Measurements from ENCODE around the gene G3BP1. TPM values are rescaled to one million over a fixed set of nuclear protein-coding genes. Genes with fewer than 3 reads are reported as not detected.
A peak's percentile ranks its signal among the peaks of the same experiment; 100 is the strongest.
"Not testable (repeated sequence)": the region's sequence is repeated elsewhere in the genome, so short reads cannot be mapped to it uniquely, and the experiment has no call there.

G3BP1 gene
- total RNA-seq, 1 experiment from 2014 or later, result 132 TPM

DNA sequence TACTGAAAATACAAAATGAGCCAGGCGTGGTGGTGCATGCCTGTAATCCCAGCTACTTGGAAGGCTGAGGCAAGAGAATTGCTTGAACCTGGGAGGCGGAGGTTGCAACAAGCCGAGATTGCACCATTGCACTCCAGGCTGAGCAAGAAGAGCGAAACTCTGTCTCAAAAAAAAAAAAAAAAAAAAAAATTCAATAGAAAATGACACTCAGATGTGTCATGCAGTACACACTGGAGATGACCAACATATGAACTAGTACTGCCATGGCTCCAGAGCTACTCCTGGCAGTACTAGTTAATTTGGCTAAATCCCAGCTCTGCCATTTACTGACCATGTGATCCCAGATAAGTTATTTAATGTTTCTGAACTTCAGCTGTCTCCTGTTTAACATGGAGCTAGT, 20.7 kb upstream of the G3BP1 start:
- DNase-seq (ENCODE audit: low spot score), result no peak
- in situ Hi-C loops (cut with HindIII; ENCODE audit: low sequenced_read_pairs), result no loop called here

DNA sequence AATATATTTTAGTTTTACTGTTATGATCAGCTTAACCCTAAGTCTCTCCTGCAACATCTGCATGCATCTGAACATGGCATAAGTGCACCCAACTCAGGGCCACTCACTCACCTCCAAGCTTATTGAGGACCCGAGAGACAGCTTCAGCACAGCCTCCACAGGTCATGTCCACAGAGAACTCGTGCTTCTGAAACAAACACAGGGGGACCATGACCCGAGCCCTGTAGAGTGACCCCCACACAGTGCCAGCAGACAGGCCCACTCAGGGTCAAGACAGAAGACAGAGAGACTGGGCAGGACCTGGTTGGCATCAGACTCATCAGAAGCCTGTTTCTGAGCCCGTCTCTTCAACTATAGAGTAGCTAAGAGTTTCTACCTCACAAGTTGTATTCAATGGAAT, 20.2 kb upstream of the G3BP1 start:
- DNase-seq (ENCODE audit: low spot score), result no peak
- in situ Hi-C loops (cut with HindIII; ENCODE audit: low sequenced_read_pairs), result no loop called here

DNA sequence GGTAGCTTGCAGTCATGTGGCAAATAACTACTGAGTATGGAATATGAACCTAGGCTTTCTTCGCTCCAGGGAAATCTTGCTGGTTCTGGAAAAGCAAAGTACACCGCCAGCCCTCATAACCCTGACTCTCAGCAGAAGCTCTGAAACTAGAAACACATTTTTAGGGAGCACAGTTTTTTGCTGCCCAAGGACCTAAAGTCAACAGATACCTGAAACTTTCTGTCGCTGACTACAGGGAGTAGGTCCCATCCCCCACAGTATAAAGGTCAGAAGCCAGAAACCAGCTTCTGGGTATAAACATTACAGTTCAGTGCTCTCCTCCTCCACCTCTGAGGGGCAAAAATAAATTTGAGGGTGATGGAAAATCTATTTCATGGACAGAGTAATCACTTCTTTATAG, 16.4 kb upstream of the G3BP1 start:
- DNase-seq (ENCODE audit: low spot score), result no peak
- in situ Hi-C loops (cut with HindIII; ENCODE audit: low sequenced_read_pairs), result no loop called here

DNA sequence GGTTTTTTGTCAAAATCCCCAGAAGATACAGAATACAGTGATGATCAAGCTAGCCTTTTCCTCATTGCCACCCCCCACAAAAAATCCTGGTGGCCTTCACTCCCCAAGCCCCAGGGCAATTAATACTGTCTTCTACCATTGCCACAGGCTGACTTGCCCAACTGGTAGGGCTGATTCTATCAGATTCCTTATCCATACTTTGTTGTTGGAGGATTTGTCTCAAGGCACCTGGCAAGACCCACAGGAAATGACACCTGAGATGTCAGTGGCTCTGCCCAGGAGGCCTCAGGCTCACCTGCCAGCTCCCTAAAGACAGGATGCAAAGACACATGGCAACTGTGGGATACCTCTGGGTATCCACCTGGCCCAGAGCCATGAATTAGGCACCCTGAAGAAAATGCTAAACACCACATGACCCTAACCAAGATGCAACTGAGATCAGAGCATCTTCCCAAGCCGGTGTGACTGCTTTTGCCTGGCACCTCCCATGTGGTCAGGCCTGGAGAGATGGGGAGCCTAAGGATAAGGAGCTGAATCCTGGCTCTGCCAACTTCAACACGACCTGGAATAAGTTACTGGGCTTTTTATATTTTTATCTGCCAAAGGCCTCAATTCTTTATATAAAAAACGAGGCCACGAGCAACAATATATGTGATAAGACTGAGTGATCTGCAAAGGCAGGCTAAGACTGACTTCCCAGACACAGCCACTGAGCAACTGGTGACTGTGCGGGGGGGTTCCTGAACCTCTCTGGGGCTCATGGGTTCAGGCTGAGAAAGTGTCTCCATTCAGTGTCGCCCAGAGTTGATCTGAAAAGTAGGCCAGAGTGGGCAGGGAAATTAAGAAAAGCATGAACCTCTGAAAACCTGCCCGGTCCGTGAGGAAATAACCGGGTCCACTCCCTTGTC, 14.3 kb upstream of the G3BP1 start:
- in situ Hi-C loops (cut with HindIII; ENCODE audit: low sequenced_read_pairs), result no loop called here
- DNase-seq (ENCODE audit: low spot score), result peak; percentile 23

DNA sequence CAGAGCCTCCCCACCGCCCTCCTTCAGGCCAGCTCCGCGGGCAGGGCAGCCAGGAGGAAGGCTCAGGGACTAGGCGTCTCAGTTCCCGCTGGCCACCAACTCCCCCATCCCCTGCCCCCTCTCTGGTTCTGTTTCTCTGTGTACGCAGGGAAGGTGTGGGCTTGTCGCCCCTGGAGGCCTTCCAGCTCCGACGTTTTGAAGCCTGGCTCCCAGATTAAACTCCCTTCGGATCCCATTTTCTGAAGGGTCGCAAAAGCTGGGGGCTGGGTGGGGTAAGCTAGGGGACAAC, 13.7 kb upstream of the G3BP1 start:
- in situ Hi-C loops (cut with HindIII; ENCODE audit: low sequenced_read_pairs), result no loop called here
- DNase-seq (ENCODE audit: low spot score), result peak; percentile 49

DNA sequence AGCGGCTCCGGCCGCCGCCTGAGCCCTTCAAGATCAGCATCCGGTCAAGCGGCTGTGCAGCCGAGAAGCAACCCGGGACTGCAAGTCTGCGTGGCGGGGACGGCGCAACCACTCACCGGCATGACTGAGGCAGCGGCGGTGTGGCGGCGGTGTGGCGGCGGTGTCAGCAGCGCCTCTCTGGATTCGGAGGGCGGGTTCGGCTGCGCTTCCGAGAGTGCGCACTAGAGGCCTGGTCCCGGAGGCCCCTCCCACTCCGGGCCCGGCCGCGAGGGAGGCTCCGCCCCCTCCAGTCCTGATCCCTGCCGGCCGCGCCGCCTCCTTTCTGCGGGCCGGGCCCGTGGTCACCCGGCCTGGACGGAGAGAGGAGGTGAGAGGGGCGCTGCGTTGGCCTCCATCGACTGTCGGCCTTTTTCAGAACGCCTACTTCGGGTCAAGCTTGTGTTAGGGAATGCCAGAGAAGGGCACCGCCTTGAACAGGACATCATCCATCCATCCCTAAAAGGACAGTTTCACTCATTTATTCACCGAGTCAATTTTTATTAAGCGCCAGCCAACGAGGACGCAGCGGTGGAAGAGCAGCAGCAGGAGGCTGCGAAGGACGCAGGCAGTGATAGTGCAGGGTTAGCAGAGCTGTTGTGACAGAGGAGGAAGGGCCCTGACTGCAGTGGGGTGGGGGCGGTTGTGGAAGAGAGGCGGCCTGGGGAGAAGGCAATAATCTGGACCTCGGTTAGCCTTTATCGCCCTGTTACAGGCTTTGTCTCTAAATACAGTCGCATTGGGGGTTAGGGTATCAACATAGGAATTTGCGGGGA, 13.1 kb upstream of the G3BP1 start, which contains the start of gene ATOX1:
ATOX1 (minus strand) TSS at position 202 of the 812 bp plus-strand sequence; CDS start at position 122, 80 bp downstream.
- in situ Hi-C loops (cut with HindIII; ENCODE audit: low sequenced_read_pairs), result no loop called here
- peak; percentile 94 for DNase-seq (ENCODE audit: low spot score)

DNA sequence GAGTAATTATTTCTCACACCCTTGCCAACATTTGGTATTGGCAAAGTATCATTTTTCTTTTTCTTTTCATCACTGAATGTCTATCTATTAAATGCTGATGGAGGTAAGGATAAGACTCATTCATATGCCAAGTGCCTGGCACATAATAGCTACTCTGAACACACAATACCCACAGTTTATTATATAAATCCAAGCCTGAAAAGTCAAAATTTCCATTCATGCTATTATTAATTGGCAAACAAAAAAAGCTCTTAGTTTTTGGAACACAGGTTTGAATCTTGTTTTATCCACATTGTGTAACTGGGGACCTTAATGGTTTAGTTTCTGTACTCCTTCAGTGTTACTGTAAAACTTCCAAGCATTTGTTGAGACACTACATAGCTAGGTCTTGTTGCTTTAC, 7.0 kb upstream of the G3BP1 start:
- in situ Hi-C loops (cut with HindIII; ENCODE audit: low sequenced_read_pairs), result no loop called here
- DNase-seq (ENCODE audit: low spot score), result no peak

DNA sequence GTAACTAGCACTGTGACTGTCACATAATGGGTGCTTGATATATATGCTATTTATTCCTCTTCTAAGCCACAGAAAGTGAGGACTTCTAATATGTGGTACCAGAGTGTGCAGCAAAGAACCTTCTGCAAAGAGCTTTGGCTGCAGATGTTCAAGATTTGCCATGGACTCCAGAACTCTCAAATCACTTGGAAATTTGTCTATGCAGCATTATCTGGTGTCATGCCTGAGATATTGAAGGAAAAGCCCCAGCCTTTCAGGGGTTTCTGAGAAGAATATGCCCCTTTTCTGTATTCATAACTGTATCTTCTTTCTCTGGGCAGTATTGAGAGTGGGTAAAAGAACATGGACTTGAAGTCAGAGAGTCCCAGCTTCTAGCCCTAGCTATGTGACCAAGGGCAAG, 4.8 kb upstream of the G3BP1 start:
- no peak for DNase-seq (ENCODE audit: low spot score)
- in situ Hi-C loops (cut with HindIII; ENCODE audit: low sequenced_read_pairs), result no loop called here

DNA sequence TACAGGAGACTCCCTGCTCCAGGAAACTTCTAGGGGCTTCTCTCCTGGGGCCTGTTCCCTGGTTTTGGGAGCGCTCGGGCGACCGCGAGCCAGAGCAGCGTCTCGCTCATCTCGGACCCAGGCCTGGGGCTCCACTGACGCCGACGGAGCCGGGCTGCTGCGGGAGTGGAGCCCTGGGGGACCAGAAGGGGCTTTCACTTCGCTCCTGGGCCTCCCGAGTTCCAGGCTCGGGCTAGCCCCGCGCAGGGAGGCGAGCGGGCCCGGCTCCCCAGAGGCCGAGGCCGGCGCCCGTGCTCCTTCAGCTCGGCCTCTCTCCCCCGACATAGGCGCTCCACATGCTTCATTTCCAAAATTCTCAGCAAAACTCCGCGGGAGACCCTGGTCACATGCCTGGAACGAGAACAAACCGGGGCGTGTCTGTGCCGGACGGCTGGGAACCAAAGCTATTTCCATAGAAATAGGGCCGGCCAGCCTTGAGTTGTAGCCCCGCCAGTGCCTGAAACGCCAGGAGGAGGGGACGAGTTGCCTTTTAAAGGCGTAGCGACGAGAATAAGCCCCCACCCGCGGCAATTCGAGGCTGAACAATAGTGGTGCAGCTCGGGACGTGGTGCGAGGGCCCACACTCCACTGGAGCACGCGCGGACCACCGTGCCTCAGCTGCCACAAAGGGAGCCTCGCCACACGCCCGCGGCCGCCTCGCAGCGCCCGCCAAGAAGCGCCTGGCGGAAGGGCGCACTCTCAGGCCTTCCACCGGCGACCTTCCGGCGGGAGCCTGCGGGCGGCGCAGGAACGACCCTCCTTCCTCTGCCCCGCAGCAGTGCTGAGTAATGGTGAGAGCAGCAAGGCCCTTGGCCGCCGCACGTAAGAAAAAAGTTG, 1.1 kb upstream of the G3BP1 start:
- peak; percentile 86 for DNase-seq (ENCODE audit: low spot score)
- in situ Hi-C loops (cut with HindIII; ENCODE audit: low sequenced_read_pairs), result no loop called here

DNA sequence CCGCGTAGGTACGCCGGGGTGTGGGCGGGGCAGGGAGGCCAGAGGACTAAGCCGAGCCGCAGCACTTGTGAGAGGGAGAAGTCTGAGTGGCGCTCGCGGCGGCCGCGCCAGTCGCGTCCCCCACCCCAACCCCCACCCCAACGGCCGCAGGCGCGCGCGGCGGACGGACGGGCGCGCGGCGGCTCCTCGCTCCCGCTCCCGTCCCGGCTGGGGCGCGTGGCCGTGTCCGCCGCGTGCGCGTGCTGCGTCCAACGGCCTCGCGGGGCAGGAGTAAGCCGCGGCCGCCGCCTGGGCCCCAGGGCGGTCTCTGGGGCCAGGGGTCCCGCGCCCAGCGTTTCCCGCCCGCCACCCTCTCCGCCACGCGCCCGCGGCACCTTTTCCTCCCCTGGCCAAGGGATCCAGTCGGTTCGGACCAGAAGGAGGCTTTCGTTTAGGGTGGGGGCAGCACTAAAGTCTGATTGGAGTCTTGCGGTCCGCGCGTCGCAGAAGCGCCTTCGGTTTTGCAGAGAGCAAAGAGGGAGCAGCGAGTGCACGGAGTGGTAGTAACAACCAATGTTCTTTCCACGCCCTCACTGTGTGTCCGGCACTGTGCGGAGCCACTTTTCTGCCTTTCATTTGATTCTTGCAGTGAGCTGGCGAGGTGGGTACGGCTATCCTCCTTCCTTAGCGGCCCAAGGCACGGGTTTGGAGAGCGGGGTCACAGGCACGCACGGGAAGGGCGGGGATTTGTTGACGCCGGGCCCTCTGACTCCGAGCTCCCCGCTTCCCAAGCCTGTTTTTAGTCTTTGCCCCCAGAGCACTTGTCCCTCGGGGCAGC, 483 bp downstream of the G3BP1 start:
- in situ Hi-C loops (cut with HindIII; ENCODE audit: low sequenced_read_pairs), result no loop called here
- DNase-seq (ENCODE audit: low spot score), result peak; percentile 55

DNA sequence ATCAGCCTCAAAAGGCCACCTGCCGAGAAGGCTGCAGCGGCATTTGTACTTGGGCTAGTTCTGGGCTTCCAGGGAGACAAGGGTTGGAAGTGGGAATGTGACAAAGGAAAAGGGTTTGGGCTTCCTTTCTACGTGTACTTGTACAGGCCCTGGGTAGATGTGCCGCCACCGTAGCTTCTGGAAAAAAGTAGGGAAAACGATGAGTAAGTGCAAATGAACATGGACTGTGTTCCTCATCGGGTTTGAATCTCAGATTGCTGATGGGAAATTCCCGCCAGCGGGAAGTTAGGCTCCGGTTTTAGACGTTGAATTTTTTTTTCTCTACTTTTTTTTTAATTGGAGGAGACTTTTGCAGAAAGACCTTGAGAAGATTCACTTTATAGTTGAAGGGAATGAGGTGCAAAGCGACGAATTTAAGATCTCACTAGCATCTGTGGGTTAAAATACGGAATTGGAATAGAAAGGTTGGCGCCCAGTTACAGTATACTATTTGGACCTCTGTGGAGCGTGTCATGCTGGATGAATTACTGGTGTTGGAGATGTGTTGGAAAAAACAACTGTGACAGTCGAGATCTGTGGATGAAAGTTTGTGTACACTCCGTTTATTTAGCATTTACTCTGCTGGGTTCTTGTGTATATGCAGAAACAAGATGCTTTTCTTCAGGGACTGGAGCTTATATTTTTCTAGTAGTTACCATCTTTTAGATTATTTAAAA, 1.2 kb downstream of the G3BP1 start:
- peak; percentile 31 for DNase-seq (ENCODE audit: low spot score)
- in situ Hi-C loops (cut with HindIII; ENCODE audit: low sequenced_read_pairs), result no loop called here

DNA sequence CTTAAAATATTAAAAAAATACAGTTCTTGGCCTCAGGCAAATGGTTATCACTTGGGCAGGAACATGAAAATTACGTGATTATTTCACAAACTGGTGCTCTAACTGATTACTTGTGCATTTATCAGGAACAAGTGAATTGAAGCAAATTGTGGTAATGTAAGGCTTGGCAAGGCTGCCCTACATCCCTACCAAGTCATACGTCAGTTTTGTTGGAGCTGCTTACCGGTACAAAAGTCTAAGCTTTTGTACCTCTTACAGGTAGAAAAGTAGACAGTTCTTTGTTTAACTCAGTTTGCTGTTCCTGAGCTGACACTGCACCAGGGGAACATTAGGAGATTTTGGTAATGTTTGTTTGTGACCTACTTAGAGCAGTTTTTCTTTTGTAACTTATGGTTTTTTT, 2.2 kb downstream of the G3BP1 start:
- DNase-seq (ENCODE audit: low spot score), result peak; percentile 37
- in situ Hi-C loops (cut with HindIII; ENCODE audit: low sequenced_read_pairs), result no loop called here

DNA sequence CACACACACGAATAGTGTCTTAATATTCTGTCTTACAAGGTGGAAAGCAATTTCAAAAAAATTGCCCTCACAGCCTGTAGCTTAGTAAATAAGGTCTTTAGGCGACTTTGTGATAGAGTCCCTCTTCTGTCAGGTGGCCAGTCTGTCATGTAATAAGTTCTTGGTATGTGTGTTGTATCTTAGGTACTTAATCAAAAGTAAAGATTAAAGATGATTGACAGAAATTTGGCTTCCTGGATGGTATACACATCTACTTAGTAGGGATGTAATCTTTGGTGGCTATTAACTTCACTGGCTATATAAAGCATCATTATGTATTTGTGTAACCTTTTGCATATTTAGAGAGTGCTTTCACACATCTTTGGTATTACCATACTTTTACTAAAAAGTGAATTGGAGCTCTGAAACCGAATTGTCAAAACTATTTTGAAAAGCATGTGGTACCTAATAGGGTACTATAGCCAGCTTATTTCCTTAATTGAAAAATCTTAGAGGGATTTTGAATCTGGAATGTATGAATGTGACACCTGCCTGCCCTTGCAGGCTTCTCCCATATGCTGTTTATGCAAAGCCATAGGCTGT, 3.4 kb downstream of the G3BP1 start:
- in situ Hi-C loops (cut with HindIII; ENCODE audit: low sequenced_read_pairs), result no loop called here
- DNase-seq (ENCODE audit: low spot score), result peak; percentile 23

DNA sequence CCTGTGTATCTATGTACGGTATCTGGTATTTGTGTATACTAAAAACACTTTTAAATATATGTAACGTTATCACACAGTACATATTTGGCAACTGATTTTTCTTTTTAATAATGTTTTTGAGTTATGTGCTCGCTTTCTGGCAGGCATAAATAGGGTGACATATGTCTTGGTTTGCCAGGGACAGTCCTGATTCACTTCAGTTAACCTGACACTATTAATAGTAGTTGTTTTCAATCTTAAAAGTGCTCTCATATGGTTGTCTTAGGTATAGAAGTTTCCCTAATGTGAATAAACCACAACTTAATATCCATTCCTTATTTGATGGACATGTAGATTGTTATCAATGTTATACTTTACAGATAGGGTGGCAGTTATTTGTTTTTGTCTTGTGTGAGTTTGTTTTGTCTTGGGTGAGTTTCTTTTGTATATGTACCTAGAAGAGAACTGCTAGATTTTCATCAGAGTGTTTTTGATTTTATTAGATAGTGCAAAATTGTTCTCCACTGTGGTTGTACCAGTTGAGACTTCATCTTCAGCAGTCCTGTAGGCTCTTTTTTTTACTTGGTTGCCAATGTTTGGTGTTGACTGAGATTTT, 7.9 kb downstream of the G3BP1 start:
- DNase-seq (ENCODE audit: low spot score), result peak; percentile 70
- in situ Hi-C loops (cut with HindIII; ENCODE audit: low sequenced_read_pairs), result no loop called here

DNA sequence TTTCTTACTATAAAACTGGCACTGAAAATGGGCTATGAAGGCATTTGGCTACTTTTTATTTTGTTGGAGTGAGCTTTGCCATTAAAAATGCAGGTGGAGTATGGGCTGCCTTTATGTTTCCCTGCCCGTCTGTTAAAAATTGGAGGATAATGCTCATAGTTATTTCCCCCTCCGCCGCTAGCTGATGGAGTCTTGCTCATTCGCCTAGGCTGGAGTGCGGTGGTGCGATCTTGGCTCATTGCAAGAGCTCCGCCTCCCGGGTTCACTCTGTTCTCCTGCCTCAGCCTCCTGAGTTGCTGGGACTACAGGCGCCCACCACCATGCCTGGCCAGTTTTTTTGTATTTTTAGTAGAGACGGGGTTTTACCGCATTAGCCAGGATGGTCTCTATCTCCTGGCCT, 8.6 kb downstream of the G3BP1 start:
- in situ Hi-C loops (cut with HindIII; ENCODE audit: low sequenced_read_pairs), result no loop called here
- DNase-seq (ENCODE audit: low spot score), result no peak

DNA sequence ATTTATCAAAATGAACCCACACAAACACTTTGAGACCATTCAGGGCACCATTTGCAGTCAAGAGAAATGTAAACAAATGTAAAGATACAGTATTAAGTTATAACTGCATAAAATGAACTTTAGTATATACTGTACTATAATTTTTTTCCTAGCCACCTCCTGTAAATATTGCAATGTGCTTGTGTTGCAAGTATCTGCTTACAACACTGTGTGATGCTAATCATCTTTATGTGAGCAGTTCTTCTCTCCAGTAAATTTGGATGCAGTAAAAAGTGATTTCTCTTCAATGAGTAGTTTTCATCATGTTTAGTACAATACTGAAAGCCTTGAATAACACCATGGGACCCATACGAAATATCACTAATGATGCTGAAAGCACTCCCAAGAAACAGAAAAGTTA, 9.4 kb downstream of the G3BP1 start:
- DNase-seq (ENCODE audit: low spot score), result no peak
- in situ Hi-C loops (cut with HindIII; ENCODE audit: low sequenced_read_pairs), result no loop called here

DNA sequence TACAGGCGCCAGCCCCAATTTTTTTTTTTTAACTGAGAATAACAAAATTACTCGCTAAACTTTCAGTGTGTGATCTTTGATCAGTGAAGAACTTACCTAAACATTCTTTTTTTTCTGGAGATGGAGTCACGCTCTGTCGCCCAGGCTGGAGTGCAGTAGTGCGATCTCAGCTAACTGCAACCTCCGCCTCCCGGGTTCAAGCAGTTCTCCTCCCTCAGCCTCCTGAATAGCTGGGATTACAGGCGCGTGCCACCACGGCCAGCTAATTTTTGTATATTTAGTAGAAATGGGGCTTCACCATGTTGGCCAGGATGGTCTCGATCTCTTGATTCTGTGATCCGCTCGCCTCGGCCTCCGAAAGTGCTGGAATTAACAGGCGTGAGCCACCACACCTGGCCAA, 11.9 kb downstream of the G3BP1 start:
- DNase-seq (ENCODE audit: low spot score); in situ Hi-C loops (cut with HindIII; ENCODE audit: low sequenced_read_pairs): not testable (repeated sequence)
